GM12873 (cell line): ENCODE results near the gene ATP12A.

Experiments used
- TF ChIP-seq, protein P1 (sequence below): IDR thresholded peaks from 2 replicates; pipeline ENCODE4 v1.5.1; 2012; ENCODE audit warnings: low read depth, mild to moderate bottlenecking, moderate library complexity, low read length, control low read depth; ENCODE audit not compliant: insufficient read depth; ENCODE audit errors: missing control alignments

Gene ATP12A

GRCh38 chr13:24642219-24642618 lies 38.0 kb upstream of the ATP12A start:
- TF ChIP-seq, protein P1, sequence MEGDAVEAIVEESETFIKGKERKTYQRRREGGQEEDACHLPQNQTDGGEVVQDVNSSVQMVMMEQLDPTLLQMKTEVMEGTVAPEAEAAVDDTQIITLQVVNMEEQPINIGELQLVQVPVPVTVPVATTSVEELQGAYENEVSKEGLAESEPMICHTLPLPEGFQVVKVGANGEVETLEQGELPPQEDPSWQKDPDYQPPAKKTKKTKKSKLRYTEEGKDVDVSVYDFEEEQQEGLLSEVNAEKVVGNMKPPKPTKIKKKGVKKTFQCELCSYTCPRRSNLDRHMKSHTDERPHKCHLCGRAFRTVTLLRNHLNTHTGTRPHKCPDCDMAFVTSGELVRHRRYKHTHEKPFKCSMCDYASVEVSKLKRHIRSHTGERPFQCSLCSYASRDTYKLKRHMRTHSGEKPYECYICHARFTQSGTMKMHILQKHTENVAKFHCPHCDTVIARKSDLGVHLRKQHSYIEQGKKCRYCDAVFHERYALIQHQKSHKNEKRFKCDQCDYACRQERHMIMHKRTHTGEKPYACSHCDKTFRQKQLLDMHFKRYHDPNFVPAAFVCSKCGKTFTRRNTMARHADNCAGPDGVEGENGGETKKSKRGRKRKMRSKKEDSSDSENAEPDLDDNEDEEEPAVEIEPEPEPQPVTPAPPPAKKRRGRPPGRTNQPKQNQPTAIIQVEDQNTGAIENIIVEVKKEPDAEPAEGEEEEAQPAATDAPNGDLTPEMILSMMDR: no peak

DNA sequence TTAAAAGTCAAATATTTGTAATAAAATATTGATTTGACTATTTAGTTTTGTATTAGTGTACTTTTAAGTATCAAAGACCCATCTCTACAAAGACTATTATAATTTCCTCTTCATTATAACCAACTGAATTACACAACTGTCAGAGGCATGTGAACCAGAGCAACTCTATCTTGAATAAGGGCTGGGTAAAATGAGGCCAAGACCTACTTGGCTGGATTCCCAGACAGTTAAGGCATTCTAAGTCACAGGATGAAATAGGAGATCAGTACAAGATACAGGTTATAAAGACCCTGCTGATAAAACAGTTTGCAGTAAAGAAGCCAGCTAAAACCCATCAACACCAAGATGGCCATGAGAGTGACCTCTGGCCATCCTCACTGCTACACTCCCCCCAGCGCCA lies 36.2 kb upstream of the ATP12A start:
- TF ChIP-seq, protein P1: no peak

DNA sequence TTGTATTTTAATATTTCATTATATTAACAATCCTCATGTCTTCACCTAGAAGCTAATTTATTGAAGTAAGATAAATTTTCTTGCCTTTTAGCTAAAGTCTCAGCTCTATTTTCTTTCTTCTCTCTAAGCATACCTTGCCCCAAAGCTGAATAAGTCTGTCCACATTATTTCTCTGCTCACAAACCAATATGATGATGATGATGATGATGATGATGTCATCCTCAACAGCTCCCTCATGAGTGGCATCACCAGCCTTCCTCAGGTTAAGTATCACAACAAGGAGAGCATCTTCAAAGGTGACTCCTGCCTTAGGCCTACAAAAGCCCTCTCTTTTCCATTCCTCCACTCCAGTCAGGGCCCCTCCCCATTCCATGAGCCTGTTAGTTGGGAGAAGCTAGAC lies 31.9 kb upstream of the ATP12A start:
- TF ChIP-seq, protein P1: no peak

DNA sequence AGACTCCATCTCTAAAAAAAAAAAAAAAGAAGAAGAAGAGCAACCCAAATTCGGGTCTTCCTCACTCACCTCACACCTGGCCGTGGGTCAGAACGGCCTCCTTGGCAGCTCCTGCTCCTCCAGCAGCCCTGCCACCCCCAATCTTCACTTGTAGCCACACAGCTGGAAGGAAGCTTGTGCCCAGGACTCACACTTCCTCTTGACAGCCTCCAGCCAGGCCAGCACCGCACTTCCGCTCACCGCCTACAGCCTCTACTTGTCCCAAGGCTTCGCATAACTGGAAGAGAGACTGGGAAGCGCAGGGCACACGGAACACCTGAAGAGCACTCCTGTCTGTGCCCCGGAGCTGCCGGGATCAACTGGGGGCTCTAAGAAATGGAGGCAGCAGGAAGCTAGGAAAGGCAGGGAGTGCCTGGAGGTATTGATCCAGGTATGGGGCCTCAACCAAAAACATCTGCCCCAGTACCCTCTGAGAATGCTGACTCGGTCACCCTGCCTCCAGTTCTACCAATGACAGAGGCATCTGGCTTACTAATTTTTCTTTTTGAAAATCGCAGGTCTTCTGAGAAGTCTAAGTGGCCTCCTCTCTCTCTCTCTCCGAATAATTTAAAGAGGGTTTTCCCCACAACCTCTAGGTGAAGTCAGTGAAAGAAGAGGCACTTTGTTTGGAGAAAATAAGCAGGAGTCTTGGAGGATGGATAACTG lies 31.1 kb upstream of the ATP12A start:
- TF ChIP-seq, protein P1: no peak

DNA sequence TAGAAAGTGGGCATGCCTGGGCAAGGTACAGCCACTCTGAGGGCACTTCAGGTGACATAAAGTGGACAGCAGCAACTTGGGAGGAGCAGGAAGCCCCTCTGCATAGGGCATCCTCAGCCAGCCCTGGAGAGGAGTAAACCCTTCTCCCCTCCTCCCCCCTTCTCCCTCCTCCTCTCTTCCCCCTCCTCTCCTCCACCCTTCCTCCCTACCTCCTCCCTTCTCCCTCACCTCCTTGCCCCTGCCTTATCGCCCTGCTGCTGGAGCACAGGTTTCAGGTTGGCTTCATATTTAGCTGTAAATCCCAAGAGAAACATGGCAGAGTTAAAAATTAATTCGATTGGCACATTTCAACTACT lies 30.5 kb upstream of the ATP12A start:
- TF ChIP-seq, protein P1: no peak

DNA sequence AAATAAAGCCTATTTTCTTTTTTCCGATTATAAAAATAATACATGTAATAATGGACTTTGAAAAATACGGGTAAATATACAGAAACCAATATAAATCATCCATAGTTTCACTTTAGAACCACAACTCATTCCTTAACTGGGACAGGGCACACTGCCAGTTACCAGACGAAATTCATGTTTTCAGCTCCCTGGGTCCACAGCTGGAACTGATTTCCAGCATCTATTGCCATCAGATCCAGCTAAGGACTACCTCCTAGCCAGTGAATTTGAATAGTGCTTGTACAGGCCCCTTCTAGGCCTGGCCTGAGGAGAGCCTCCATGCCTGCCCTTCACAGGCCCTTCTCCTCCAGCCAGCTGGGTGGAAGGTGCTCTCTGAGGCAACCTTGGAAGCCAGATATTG lies 30.0 kb upstream of the ATP12A start:
- TF ChIP-seq, protein P1: no peak

DNA sequence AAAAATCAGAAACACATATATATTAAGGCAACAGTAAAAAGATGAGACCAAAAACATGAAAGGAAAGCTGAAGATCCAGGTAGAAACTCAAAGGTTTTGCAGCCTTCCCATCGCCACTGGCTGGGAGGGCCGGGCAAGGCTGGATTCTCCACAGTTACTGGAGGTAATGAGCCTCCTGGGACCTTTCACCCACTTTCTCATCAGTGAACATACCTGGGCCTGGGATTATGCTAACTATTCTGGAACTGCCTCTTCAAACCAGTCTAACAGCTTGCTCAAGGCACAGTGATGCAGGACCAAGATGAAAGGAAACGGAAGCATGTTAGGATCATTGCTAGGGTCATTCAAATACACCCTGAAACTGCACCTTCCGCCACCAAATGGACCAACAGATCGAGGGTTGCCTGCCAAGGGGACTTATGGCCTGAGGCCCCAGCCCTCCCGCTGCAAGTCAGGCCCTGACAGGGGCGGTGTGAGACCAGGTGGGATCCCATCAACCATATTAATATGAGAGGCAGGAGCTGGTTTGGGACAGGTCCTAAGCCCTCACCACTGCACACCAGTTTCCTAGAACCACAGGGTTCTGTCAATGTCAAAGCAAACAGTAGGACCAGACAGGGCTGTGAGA lies 28.4 kb upstream of the ATP12A start:
- TF ChIP-seq, protein P1: no peak
